B cell (primary cell): ENCODE measurements around the gene GRAMD2B. TPM values are rescaled to one million over a fixed set of nuclear protein-coding genes. Genes with fewer than 3 reads are reported as not detected.

Source experiments
- ATAC-seq: fragments of 200-7000 bp; cut with Tn5 transposase; one replicate; pipeline ENCODE4 v1.10.0; 2021; ENCODE audit warnings: low read depth, mild to moderate bottlenecking, moderate number of reproducible peaks, moderate library complexity
- CTCF ChIA-PET: fragments of 350-600 bp; sonication (Branson Sonifier 250); formaldehyde crosslinking; loops from one replicate; lab custom pipeline; 2021; ENCODE audit warnings: antibody characterized with exemption, inconsistent platforms; lab: Charles Lee
- POLR2A ChIA-PET: fragments of 350-600 bp; sonication (Branson Sonifier 250); formaldehyde crosslinking; loops from one replicate; lab custom pipeline; 2021; ENCODE audit warnings: antibody characterized with exemption; lab: Charles Lee
- DNase-seq: peaks from one replicate; pipeline ENCODE4 v3.0.0; 2013
- H2AFZ ChIP-seq: 2 replicates; pipeline ENCODE4 v1.6.1; 2012; ENCODE audit warnings: mild to moderate bottlenecking, low read depth, low read length; ENCODE audit not compliant: insufficient read depth, poor library complexity, severe bottlenecking
- H3K27ac ChIP-seq, 2 donors: 1 replicate in 1 of 2; 2 replicates in 1 of 2; pipeline ENCODE4 v1.5.1; 2012 to 2013; ENCODE audit warnings: low read length in 2 of 2, mild to moderate bottlenecking in 2 of 2, moderate library complexity in 1 of 2
- H3K27me3 ChIP-seq, 4 experiments: fragments of 200-600 bp in 1 of 4; sonication (generic) in 1 of 4; replicated peaks in 1 of 4; 1 replicate in 2 of 4; 2 replicates in 2 of 4; pipeline versions ENCODE4 v1.6.1 to v1.7.0; 2013 to 2016; ENCODE audit warnings: low read length in 3 of 4, mild to moderate bottlenecking in 2 of 4, mixed read lengths in 1 of 4, moderate library complexity in 1 of 4; ENCODE audit not compliant: insufficient read depth in 4 of 4, control insufficient read depth in 3 of 4; ENCODE audit errors: control extremely low read depth in 1 of 4
- H3K36me3 ChIP-seq, 2 experiments: replicated peaks in 1 of 2; 1 replicate in 1 of 2; 2 replicates in 1 of 2; pipeline versions ENCODE4 v1.6.1 to v1.7.1; 2013; ENCODE audit warnings: low read length in 1 of 2; ENCODE audit not compliant: insufficient read depth in 2 of 2, control insufficient read depth in 1 of 2; ENCODE audit errors: control extremely low read depth in 1 of 2, extremely low read depth in 1 of 2
- H3K4me1 ChIP-seq, 2 donors: fragments of 200-600 bp in 1 of 2; sonication (generic) in 1 of 2; 1 replicate in 1 of 2; 2 replicates in 1 of 2; pipeline versions ENCODE4 v1.5.1 to v1.6.1; 2013 to 2017; ENCODE audit warnings: low read length in 2 of 2; ENCODE audit not compliant: control insufficient read depth in 2 of 2, insufficient read depth in 2 of 2
- H3K4me2 ChIP-seq: replicated peaks from 2 replicates; pipeline ENCODE3; 2012; ENCODE audit warnings: mild to moderate bottlenecking, low read depth, low read length; ENCODE audit not compliant: poor library complexity, severe bottlenecking
- H3K4me3 ChIP-seq, 5 experiments: fragments of 200-600 bp in 1 of 5; sonication (generic) in 1 of 5; 1 replicate in 3 of 5; 2 replicates in 2 of 5; pipeline versions ENCODE4 v1.5.1 to v1.7.0; 2011 to 2016; ENCODE audit warnings: low read length in 4 of 5, mild to moderate bottlenecking in 4 of 5, low read depth in 2 of 5, control low read depth in 1 of 5, moderate library complexity in 1 of 5; ENCODE audit not compliant: insufficient read depth in 1 of 5; ENCODE audit errors: control extremely low read depth in 1 of 5, extremely low read depth in 1 of 5
- H3K79me2 ChIP-seq: fragments of 200-600 bp; sonication (generic); one replicate; pipeline ENCODE4 v1.6.0; 2016; ENCODE audit warnings: low read length; ENCODE audit not compliant: control insufficient read depth, insufficient read depth
- H3K9ac ChIP-seq: fragments of 200-600 bp; sonication (generic); 2 replicates; pipeline ENCODE4 v1.6.1; 2017; ENCODE audit warnings: mild to moderate bottlenecking, low read length, moderate library complexity
- H3K9me3 ChIP-seq, 3 donors: one replicate each; pipeline versions ENCODE4 v1.6.1 to v1.7.1; 2013; ENCODE audit warnings: low read length in 2 of 3; ENCODE audit not compliant: control insufficient read depth in 2 of 3, insufficient read depth in 1 of 3; ENCODE audit errors: control extremely low read depth in 1 of 3
- H4K20me1 ChIP-seq: 2 replicates; pipeline ENCODE4 v1.6.0; 2012; ENCODE audit warnings: mild to moderate bottlenecking, low read length; ENCODE audit not compliant: insufficient read depth, control insufficient read depth, poor library complexity, severe bottlenecking
- H3K27ac Mint-ChIP-seq: one replicate; pipeline ENCODE4 v1.8.0; 2021; ENCODE audit warnings: mixed read lengths
- H3K27me3 Mint-ChIP-seq: one replicate; pipeline ENCODE4 v1.8.0; 2021; ENCODE audit warnings: mixed read lengths
- H3K4me1 Mint-ChIP-seq: one replicate; pipeline ENCODE4 v1.8.0; 2021; ENCODE audit warnings: mixed read lengths
- H3K4me3 Mint-ChIP-seq: one replicate; pipeline ENCODE4 v1.8.0; 2021; ENCODE audit warnings: mixed read lengths
- H3K9me3 Mint-ChIP-seq: one replicate; pipeline ENCODE4 v1.8.0; 2022; ENCODE audit warnings: mixed read lengths; ENCODE audit not compliant: insufficient read depth
- CTCF ChIP-seq: fragments of 200-600 bp; IDR thresholded peaks from one replicate; pipeline ENCODE4 v1.8.0; 2022; ENCODE audit warnings: antibody characterized with exemption, mild to moderate bottlenecking
- EZH2 ChIP-seq: IDR thresholded peaks from 2 replicates; pipeline ENCODE4 v1.6.1; 2012; ENCODE audit warnings: borderline replicate concordance, low read depth, mild to moderate bottlenecking, moderate library complexity, low read length; ENCODE audit not compliant: insufficient read depth, poor library complexity, severe bottlenecking
- WGBS: methylation state at CpG from one replicate; pipeline ENCODE4 v1.1.5; 2013; ENCODE audit warnings: missing lambda C conversion rate; ENCODE audit not compliant: insufficient coverage; 5-methylcytosine and 5-hydroxymethylcytosine counted together
- intact Hi-C: fragments of 100-400 bp; cut with micrococcal nuclease; formaldehyde crosslinking; loops from one replicate; pipeline ENCODE4 v1.10.0; 2022
- polyA plus RNA-seq: library from polyadenylated mRNA; depleted of rRNA; stranded (reverse); fragments of >200 nt; gene quantifications from 2 replicates; pipeline ENCODE4 v1.2.3, GENCODE V29; 2012
- total RNA-seq, 2 donors: library from RNA; stranded (reverse); fragments of 120-200 nt in 1 of 2; gene quantifications; 1 replicate in 1 of 2; 2 replicates in 1 of 2; pipeline versions ENCODE4 v1.2.3 to v1.2.4, GENCODE V29; 2013 to 2022

The GRAMD2B gene
- total and polyA plus RNA-seq, 2 donors (not counting 1 experiment from before 2014, with no cell fraction given), result 0.86 to 3.6 TPM

GRCh38 chr5:126509339-126509738 is 86.1 kb downstream of the GRAMD2B start:
- DNase-seq, result no peak
- no peak overlapping the region for H3K4me2 ChIP-seq

GRCh38 chr5:126511961-126512360 is 88.8 kb downstream of the GRAMD2B start:
- Mint-ChIP-seq H3K4me1 (peaks cover 9% of the 10 kb centered on the region), H3K27me3 (peaks cover 4% of the 10 kb centered on the region), H3K9me3 (no peaks in the 10 kb centered on the region), H3K27ac (no peak overlapping the region), H3K4me3 (no peak overlapping the region)
- ChIA-PET CTCF (no interaction called here), POLR2A (no interaction called here)
- Histone ChIP-seq H3K27me3 (no peaks in the 10 kb centered on the region), H4K20me1 (no peaks in the 10 kb centered on the region), H3K9ac (no peak overlapping the region), H3K36me3 (no peaks in the 10 kb centered on the region), H3K9me3 (no peaks in the 10 kb centered on the region), H3K4me1 (no peaks in the 10 kb centered on the region), H3K4me2 (no peak overlapping the region), H3K4me3 (no peak overlapping the region), H3K27ac (no peak overlapping the region), H2AFZ (no peak overlapping the region), H3K79me2 (no peaks in the 10 kb centered on the region)
- intact Hi-C loops, result no loop called here
- TF ChIP-seq CTCF (no peak), EZH2 (no peak)
- no peak for ATAC-seq
- no CpG with 5 or more reads among the region's 1 CpG for WGBS
- DNase-seq, result no peak

More at GRCh38 chr5:126509339-126509738, 86.1 kb downstream of the GRAMD2B start:
- Histone ChIP-seq H2AFZ (no peak overlapping the region), H3K27ac (no peak overlapping the region), H3K4me3 (no peak overlapping the region), H3K9ac (no peak overlapping the region), H4K20me1 (no peaks in the 10 kb centered on the region), H3K79me2 (no peaks in the 10 kb centered on the region), H3K4me1 (no peaks in the 10 kb centered on the region), H3K9me3 (no peaks in the 10 kb centered on the region), H3K36me3 (no peaks in the 10 kb centered on the region), H3K27me3 (no peaks in the 10 kb centered on the region)
- CTCF ChIA-PET, result interaction anchor here (0.5 to 1.0 kb wide), 2 partner anchors 33 to 34 kb away, joined by 4 to 5 read pairs; no protein-coding TSS in a partner anchor
- 96% methylated on average over 5 of the region's 5 CpGs for WGBS
- Mint-ChIP-seq H3K4me1 (peaks cover 9% of the 10 kb centered on the region), H3K27me3 (peaks cover 4% of the 10 kb centered on the region), H3K9me3 (no peaks in the 10 kb centered on the region), H3K27ac (no peak overlapping the region), H3K4me3 (no peak overlapping the region)
- TF ChIP-seq EZH2 (no peak), CTCF (no peak)
- intact Hi-C loops, result no loop called here
- POLR2A ChIA-PET, result no interaction called here
- no peak for ATAC-seq
